ENCODE results near the gene SLC9A9.

DNA sequence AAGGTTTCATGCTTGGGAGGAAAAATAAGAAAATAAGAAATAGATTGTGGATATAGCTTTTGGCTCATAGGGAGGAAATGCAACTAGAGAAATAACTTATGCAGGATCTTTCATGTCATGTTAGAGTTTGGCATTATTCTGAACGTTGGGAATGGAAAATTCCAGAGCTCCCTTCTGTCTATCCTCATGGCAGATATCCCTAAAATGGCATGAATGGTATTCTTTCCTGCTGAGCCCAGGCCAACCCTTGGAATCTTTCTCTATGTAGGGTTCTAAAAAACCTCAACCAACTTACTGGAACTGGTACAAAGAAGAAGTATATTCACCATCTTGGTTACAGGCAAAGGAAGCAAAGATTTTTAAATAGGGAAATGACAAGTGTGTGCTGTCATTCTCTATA is 516.2 kb downstream of the SLC9A9 start:
- no peak for TF ChIP-seq POLR2A (IDR thresholded peaks at IDR 0.05)
- TF ChIP-seq CTCF (IDR thresholded peaks at IDR 0.05), result no peak

Data from gastroesophageal sphincter (tissue), 3 donors.